Neural cell (in vitro differentiated cells): ENCODE measurements around the gene CMAS. TPM values are rescaled to one million over a fixed set of nuclear protein-coding genes. Genes with fewer than 3 reads are reported as not detected.

ENCODE experiments used
- H2AFZ ChIP-seq: fragments of 200-600, 300-800 bp; sonication (generic), shearing (Covaris generic); 2 replicates; pipeline ENCODE4 v1.6.0; 2014; ENCODE audit warnings: low read depth, mild to moderate bottlenecking, antibody characterized with exemption, low read length, moderate library complexity
- H3F3A ChIP-seq: fragments of 200-600 bp; shearing (Covaris generic); 2 replicates; pipeline ENCODE4 v1.6.1; 2016; ENCODE audit warnings: mild to moderate bottlenecking, moderate library complexity, mixed read lengths, antibody characterized with exemption, low read length; ENCODE audit not compliant: insufficient read depth, poor library complexity, severe bottlenecking
- H3K27ac ChIP-seq: fragments of 200-600, 300-800 bp; sonication (generic), shearing (Covaris generic); 2 replicates; pipeline ENCODE4 v1.5.1; 2014; ENCODE audit warnings: mild to moderate bottlenecking, low read length, moderate library complexity
- H3K27me3 ChIP-seq: fragments of 300-800, 200-600 bp; sonication (generic), shearing (Covaris generic); 2 replicates; pipeline ENCODE4 v1.6.0; 2014; ENCODE audit warnings: mild to moderate bottlenecking, low read depth, low read length, moderate library complexity; ENCODE audit not compliant: insufficient read depth
- H3K36me3 ChIP-seq: fragments of 300-800, 200-600 bp; sonication (generic), shearing (Covaris generic); 2 replicates; pipeline ENCODE4 v1.5.1; 2014; ENCODE audit warnings: mild to moderate bottlenecking, antibody characterized with exemption, low read length, moderate library complexity; ENCODE audit not compliant: insufficient read depth
- H3K4me2 ChIP-seq: fragments of 300-800, 200-600 bp; sonication (generic), shearing (Covaris generic); 2 replicates; pipeline ENCODE4 v1.6.0; 2014; ENCODE audit warnings: mild to moderate bottlenecking, low read length
- H3K4me3 ChIP-seq: fragments of 300-800, 200-600 bp; sonication (generic), shearing (Covaris generic); 2 replicates; pipeline ENCODE4 v1.5.1; 2014; ENCODE audit warnings: mild to moderate bottlenecking, low read length, moderate library complexity
- H3K79me2 ChIP-seq: fragments of 200-600 bp; shearing (Covaris generic); replicated peaks from 2 replicates; pipeline ENCODE4 v1.6.0; 2014; ENCODE audit warnings: mild to moderate bottlenecking, low read length, moderate library complexity; ENCODE audit not compliant: insufficient read depth
- H3K9ac ChIP-seq: fragments of 300-800, 200-600 bp; sonication (generic), shearing (Covaris generic); 2 replicates; pipeline ENCODE4 v1.6.1; 2016; ENCODE audit warnings: mild to moderate bottlenecking, low read length, mixed read lengths
- H3K9me2 ChIP-seq: fragments of 200-600 bp; shearing (Covaris generic); 2 replicates; pipeline ENCODE4 v1.6.1; 2016; ENCODE audit warnings: mild to moderate bottlenecking, low read length, mixed read lengths; ENCODE audit not compliant: insufficient read depth
- H3K9me3 ChIP-seq: fragments of 200-600, 300-800 bp; sonication (generic), shearing (Covaris generic); 2 replicates; pipeline ENCODE4 v1.6.1; 2016; ENCODE audit warnings: mild to moderate bottlenecking, mixed run types, low read length, moderate library complexity, mixed read lengths
- H4K20me1 ChIP-seq: fragments of 200-600 bp; shearing (Covaris generic); 2 replicates; pipeline ENCODE4 v1.6.1; 2016; ENCODE audit warnings: mild to moderate bottlenecking, mixed run types; ENCODE audit not compliant: insufficient read depth
- CTCF ChIP-seq: fragments of 450-650 bp; IDR thresholded peaks from 2 replicates; pipeline ENCODE4 v1.5.1; 2014; ENCODE audit warnings: antibody characterized with exemption, mild to moderate bottlenecking, moderate library complexity; ENCODE audit not compliant: poor library complexity, severe bottlenecking
- EP300 ChIP-seq: fragments of 450-650 bp; conservative IDR thresholded peaks from 2 replicates; pipeline ENCODE4 v1.6.1; 2014; ENCODE audit warnings: antibody characterized with exemption, mild to moderate bottlenecking, moderate library complexity; ENCODE audit not compliant: poor library complexity, severe bottlenecking
- EZH2 ChIP-seq: fragments of 200-600, 300-800 bp; shearing (Covaris generic), sonication (generic); IDR thresholded peaks from 2 replicates; pipeline ENCODE4 v1.6.1; 2014; ENCODE audit warnings: antibody characterized with exemption, low read length, borderline replicate concordance, mild to moderate bottlenecking; ENCODE audit not compliant: insufficient read depth, poor library complexity, severe bottlenecking
- MXI1 ChIP-seq: fragments of 450-650 bp; conservative IDR thresholded peaks from 2 replicates; pipeline ENCODE4 v1.6.1; 2014; ENCODE audit warnings: antibody characterized with exemption, mild to moderate bottlenecking; ENCODE audit not compliant: poor library complexity, severe bottlenecking
- POLR2AphosphoS5 ChIP-seq: IDR thresholded peaks from 2 replicates; pipeline ENCODE4 v1.6.1; 2012
- RAD21 ChIP-seq: fragments of 450-650 bp; conservative IDR thresholded peaks from 2 replicates; pipeline ENCODE4 v1.6.1; 2014; ENCODE audit warnings: antibody characterized with exemption, mild to moderate bottlenecking, moderate library complexity
- REST ChIP-seq: IDR thresholded peaks from 2 replicates; pipeline ENCODE4 v1.6.1; 2012; ENCODE audit warnings: borderline replicate concordance
- SMC3 ChIP-seq: fragments of 450-650 bp; conservative IDR thresholded peaks from 2 replicates; pipeline ENCODE4 v1.6.1; 2014; ENCODE audit warnings: antibody characterized with exemption, mild to moderate bottlenecking, moderate library complexity; ENCODE audit not compliant: poor library complexity
- TAF1 ChIP-seq: IDR thresholded peaks from 2 replicates; pipeline ENCODE4 v1.6.1; 2012; ENCODE audit warnings: low read depth
- polyA plus RNA-seq: library from polyadenylated mRNA; depleted of rRNA; stranded (reverse); fragments of >200 nt; gene quantifications from 2 replicates; pipeline ENCODE4 v1.2.3, GENCODE V29; 2014

Gene CMAS
- polyA plus RNA-seq, 1 donor from 2014 or later, result 85.2 TPM

- H3K9me2 ChIP-seq, result no peaks in the 10 kb centered on the region
- no peak overlapping the region for H3K9ac ChIP-seq
- no peaks in the 10 kb centered on the region for H4K20me1 ChIP-seq
- no peak overlapping the region for H3K4me3 ChIP-seq
- H3K27me3 ChIP-seq, result no peaks in the 10 kb centered on the region
- no peak overlapping the region for H2AFZ ChIP-seq
- no peaks in the 10 kb centered on the region for H3F3A ChIP-seq
- H3K9me3 ChIP-seq, result no peaks in the 10 kb centered on the region
- no peaks in the 10 kb centered on the region for H3K36me3 ChIP-seq
- no peak overlapping the region for H3K4me2 ChIP-seq
- no peak for TF ChIP-seq POLR2AphosphoS5
- no peak for TF ChIP-seq CTCF
- no peak for TF ChIP-seq MXI1
- no peak for TF ChIP-seq TAF1
- no peak overlapping the region for H3K27ac ChIP-seq
- H3K79me2 ChIP-seq, result no peaks in the 10 kb centered on the region
These were observed 6.7 kb upstream of the CMAS start for GRCh38 chr12:22039361-22039760.

GRCh38 chr12:22042976-22043669 lies 2.9 kb upstream of the CMAS start:
- TF ChIP-seq SMC3 (no peak), RAD21 (no peak), EZH2 (no peak), MXI1 (no peak), REST (no peak), POLR2AphosphoS5 (no peak), EP300 (no peak), CTCF (no peak), TAF1 (no peak)
- Histone ChIP-seq H3K27me3 (no peaks in the 10 kb centered on the region), H3K27ac (no peak overlapping the region), H3K4me2 (no peak overlapping the region), H3K9me3 (no peaks in the 10 kb centered on the region), H2AFZ (no peak overlapping the region), H4K20me1 (no peaks in the 10 kb centered on the region), H3F3A (no peaks in the 10 kb centered on the region), H3K9ac (no peak overlapping the region), H3K9me2 (no peaks in the 10 kb centered on the region), H3K4me3 (no peak overlapping the region), H3K79me2 (peaks cover 12% of the 10 kb centered on the region), H3K36me3 (no peaks in the 10 kb centered on the region)
